K562 (cell line): ENCODE data around the gene ZNF586. TPM values are rescaled to one million over a fixed set of nuclear protein-coding genes. Genes with fewer than 3 reads are reported as not detected.

Experiments
- ATF7 ChIP-seq: fragments of 450-650 bp; IDR thresholded peaks from 2 replicates; pipeline ENCODE4 v1.7.1; 2014; ENCODE audit warnings: mild to moderate bottlenecking, moderate library complexity
- CBFA2T3 ChIP-seq: fragments of 450-650 bp; IDR thresholded peaks from 2 replicates; pipeline ENCODE4 v1.6.1; 2017
- CEBPG ChIP-seq, 3 experiments: fragments of 200-800 bp in 1 of 3; sonication (Bioruptor generic) in 1 of 3; sonication (generic) in 1 of 3; formaldehyde crosslinking in 1 of 3; IDR thresholded peaks in 2 of 3; conservative IDR thresholded peaks in 1 of 3; 2 replicates each; pipeline versions ENCODE4 v1.6.1 to v1.8.0; 2016 to 2022; ENCODE audit warnings: missing compliant biosample characterization in 2 of 3, missing genetic modification characterization in 2 of 3, mild to moderate bottlenecking in 1 of 3, missing genetic modification reagents in 1 of 3
- COPS2 ChIP-seq: fragments of 450-650 bp; conservative IDR thresholded peaks from 2 replicates; pipeline ENCODE4 v1.6.1; 2016; ENCODE audit warnings: mild to moderate bottlenecking, moderate library complexity
- CREB3 ChIP-seq: fragments of 450-650 bp; conservative IDR thresholded peaks from 2 replicates; pipeline ENCODE4 v1.6.1; 2016; ENCODE audit warnings: missing genetic modification characterization, low read depth, mild to moderate bottlenecking, missing compliant biosample characterization, moderate library complexity
- CREBBP ChIP-seq: IDR thresholded peaks from one replicate; pipeline ENCODE4 v1.6.1; 2012; ENCODE audit warnings: low read depth, mild to moderate bottlenecking, control low read depth, inconsistent platforms, low read length
- ETS1 ChIP-seq: conservative IDR thresholded peaks from 2 replicates; pipeline ENCODE4 v1.6.1; 2011; ENCODE audit warnings: low read depth, mild to moderate bottlenecking, low read length; ENCODE audit not compliant: control insufficient read depth
- GABPB2 ChIP-seq: fragments of 250-450 bp; sonication (Bioruptor Pico); conservative IDR thresholded peaks from 2 replicates; pipeline ENCODE4 v1.5.1; 2021; ENCODE audit warnings: mild to moderate bottlenecking
- HMGN3 ChIP-seq: IDR thresholded peaks from 2 replicates; pipeline ENCODE4 v1.6.1; 2011; ENCODE audit warnings: borderline replicate concordance, low read depth, mild to moderate bottlenecking, mixed read lengths, low read length; ENCODE audit not compliant: insufficient read length; ENCODE audit errors: extremely low read depth
- KLF16 ChIP-seq: IDR thresholded peaks from 2 replicates; pipeline ENCODE4 v1.6.1; 2016; ENCODE audit warnings: antibody characterized with exemption
- NR0B1 ChIP-seq: fragments of 450-650 bp; IDR thresholded peaks from one replicate; pipeline ENCODE4 v1.6.1; 2018; ENCODE audit warnings: mild to moderate bottlenecking, moderate library complexity; ENCODE audit not compliant: partially characterized antibody
- NR2C1 ChIP-seq, 2 experiments: fragments of 450-650 bp; IDR thresholded peaks; 2 replicates each; pipeline ENCODE4 v1.6.1; 2017; ENCODE audit warnings: mild to moderate bottlenecking in 2 of 2, antibody characterized with exemption in 1 of 2, inconsistent platforms in 1 of 2, missing compliant biosample characterization in 1 of 2, missing genetic modification characterization in 1 of 2
- PHF8 ChIP-seq: fragments of 200-600 bp; sonication (generic); IDR thresholded peaks from 2 replicates; pipeline ENCODE4 v1.6.1; 2012; ENCODE audit warnings: mixed run types, mild to moderate bottlenecking, inconsistent platforms, low read length, moderate library complexity, borderline replicate concordance
- TSC22D4 ChIP-seq: fragments of 450-650 bp; IDR thresholded peaks from 2 replicates; pipeline ENCODE4 v1.6.1; 2016; ENCODE audit warnings: missing genetic modification characterization, missing biosample characterization, control low read depth
- U2AF2 ChIP-seq: fragments of 200-400 bp; formaldehyde crosslinking; optimal IDR thresholded peaks from 2 replicates; pipeline ENCODE3; 2017; ENCODE audit warnings: low read depth, mild to moderate bottlenecking, low read length
- ZBTB7A ChIP-seq: IDR thresholded peaks from 2 replicates; pipeline ENCODE4 v1.6.1; 2011; ENCODE audit warnings: low read depth, mild to moderate bottlenecking, low read length, moderate library complexity, borderline replicate concordance; ENCODE audit not compliant: control insufficient read depth
- ZNF3 ChIP-seq: fragments of 250-450 bp; sonication (Bioruptor Pico); IDR thresholded peaks from 2 replicates; pipeline ENCODE4 v1.5.0; 2021; ENCODE audit warnings: mild to moderate bottlenecking, moderate library complexity
- ZNF354B ChIP-seq: fragments of 250-450 bp; sonication (Bioruptor Pico); IDR thresholded peaks from 2 replicates; pipeline ENCODE4 v1.4.0; 2020
- ZNF444 ChIP-seq: fragments of 250-450 bp; sonication (Bioruptor Pico); IDR thresholded peaks from 2 replicates; pipeline ENCODE4 v1.4.0; 2020; ENCODE audit warnings: mild to moderate bottlenecking, moderate library complexity
- ZNF699 ChIP-seq: fragments of 250-450 bp; sonication (Bioruptor Pico); IDR thresholded peaks from 2 replicates; pipeline ENCODE4 v1.8.0; 2021; ENCODE audit warnings: mild to moderate bottlenecking, moderate library complexity; ENCODE audit not compliant: insufficient replicate concordance
- ZNF778 ChIP-seq: fragments of 450-650 bp; formaldehyde crosslinking; IDR thresholded peaks from 2 replicates; pipeline ENCODE4 v1.4.0; 2020; ENCODE audit warnings: mild to moderate bottlenecking, moderate library complexity
- polyA plus RNA-seq, 8 experiments: library from polyadenylated mRNA; depleted of rRNA in 4 of 8; stranded (reverse) in 5 of 8; unstranded in 3 of 8; fragments of >200 nt; fragmentation: Nextera tagmentation in 2 of 8; fragmentation: Illumina TruSeq in 1 of 8; extraction: Ambion mirVana in 2 of 8; extraction: Trizol in 1 of 8; gene quantifications; 2 replicates each; pipeline versions ENCODE4 v1.2.1 to v1.2.3, GENCODE V29; 2011 to 2014; ENCODE audit warnings: inconsistent platforms in 1 of 8, missing spikeins in 1 of 8
- total RNA-seq, 7 experiments: library from RNA; depleted of rRNA in 6 of 7; stranded (reverse); fragments of >200 nt in 6 of 7; fragmentation: Illumina TruSeq in 2 of 7; extraction: Trizol in 2 of 7; gene quantifications; 2 replicates each; pipeline versions ENCODE4 v1.2.1 to v1.2.3, GENCODE V29; 2011 to 2021; ENCODE audit warnings: low replicate concordance in 1 of 7
- TF ChIP-seq, protein P1 (sequence below), 2 experiments: fragments of 450-650 bp; conservative IDR thresholded peaks; 2 replicates each; pipeline ENCODE4 v1.6.1; 2017; ENCODE audit warnings: mild to moderate bottlenecking in 2 of 2, moderate library complexity in 2 of 2

The ZNF586 gene
- total and polyA plus RNA-seq, 9 of the 15 experiments (the other 6 are each of a cell fraction or from before 2014, with no cell fraction given): 2.5 to 12.6 (median 8.4) TPM

- TF ChIP-seq ETS1 (peak; percentile 90), GABPB2 (CRISPR knock-in tag) (no peak), CEBPG (CRISPR knock-in tag; IDR thresholded peaks at IDR 0.05) (no peak), CEBPG (tag; conservative IDR thresholded peaks at IDR 0.05 in 1 of 2, IDR thresholded peaks at IDR 0.05 in 1 of 2) (no peak), CREBBP (no peak), NR2C1 (IDR thresholded peaks at IDR 0.05) (peak; percentile 90), NR2C1 (tag; IDR thresholded peaks at IDR 0.05) (peak; percentile 96), ZNF699 (no peak), PHF8 (peak; percentile 83; the same call in 1 of the 2 replicates), U2AF2 (no peak), COPS2 (no peak), TSC22D4 (tag) (no peak), KLF16 (no peak), ZBTB7A (no peak), ZNF354B (CRISPR knock-in tag) (no peak), ZNF778 (no peak), CREB3 (no peak), HMGN3 (no peak), ZNF3 (CRISPR knock-in tag) (no peak), CBFA2T3 (no peak), NR0B1 (no peak), ATF7 (peak; percentile 51), ZNF444 (CRISPR knock-in tag) (no peak)
- TF ChIP-seq, protein P1, sequence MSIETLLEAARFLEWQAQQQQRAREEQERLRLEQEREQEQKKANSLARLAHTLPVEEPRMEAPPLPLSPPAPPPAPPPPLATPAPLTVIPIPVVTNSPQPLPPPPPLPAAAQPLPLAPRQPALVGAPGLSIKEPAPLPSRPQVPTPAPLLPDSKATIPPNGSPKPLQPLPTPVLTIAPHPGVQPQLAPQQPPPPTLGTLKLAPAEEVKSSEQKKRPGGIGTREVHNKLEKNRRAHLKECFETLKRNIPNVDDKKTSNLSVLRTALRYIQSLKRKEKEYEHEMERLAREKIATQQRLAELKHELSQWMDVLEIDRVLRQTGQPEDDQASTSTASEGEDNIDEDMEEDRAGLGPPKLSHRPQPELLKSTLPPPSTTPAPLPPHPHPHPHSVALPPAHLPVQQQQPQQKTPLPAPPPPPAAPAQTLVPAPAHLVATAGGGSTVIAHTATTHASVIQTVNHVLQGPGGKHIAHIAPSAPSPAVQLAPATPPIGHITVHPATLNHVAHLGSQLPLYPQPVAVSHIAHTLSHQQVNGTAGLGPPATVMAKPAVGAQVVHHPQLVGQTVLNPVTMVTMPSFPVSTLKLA (conservative IDR thresholded peaks at IDR 0.05): peak in 1 of 2 experiments; percentile 65; a peak in 3 of 4 replicates
Observed at GRCh38 chr19:57769345-57770131, at the start of gene ZNF586 (continued).
